Stimulated activated CD8-positive, alpha-beta memory T cell treated with anti-CD3 and anti-CD28 coated beads, Interleukin-7, amount 100 ng/mL, for 4 hours (primary cell): ENCODE data around the gene CDC42BPB.
"Not testable (repeated sequence)": the region's sequence is repeated elsewhere in the genome, so short reads cannot be mapped to it uniquely, and the experiment has no call there.

Experiments used
- DNase-seq, 2 donors: peaks; one replicate each; pipeline ENCODE4 v3.0.0-alpha.2; 2020; ENCODE audit warnings: low read depth in 2 of 2

The CDC42BPB gene

DNA sequence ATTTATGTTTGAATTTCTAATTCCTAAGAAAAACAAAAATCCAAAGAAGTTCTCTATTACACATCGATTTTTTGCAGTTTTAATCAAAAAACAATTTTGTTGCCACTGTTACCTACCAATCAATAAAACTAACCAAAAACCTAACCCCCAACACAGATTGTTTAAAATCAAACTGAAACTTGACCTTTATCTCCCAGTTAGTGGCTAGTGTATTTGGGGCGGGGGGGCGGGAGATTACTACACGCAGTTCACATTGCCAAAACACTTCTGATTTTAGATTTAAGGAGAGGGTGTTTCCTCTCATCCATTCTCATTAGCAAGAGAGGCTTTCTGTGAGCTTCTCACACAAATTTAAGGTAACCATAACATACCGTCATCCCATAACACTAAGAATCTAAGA lies 6.4 kb downstream of the CDC42BPB start:
- no peak for DNase-seq

DNA sequence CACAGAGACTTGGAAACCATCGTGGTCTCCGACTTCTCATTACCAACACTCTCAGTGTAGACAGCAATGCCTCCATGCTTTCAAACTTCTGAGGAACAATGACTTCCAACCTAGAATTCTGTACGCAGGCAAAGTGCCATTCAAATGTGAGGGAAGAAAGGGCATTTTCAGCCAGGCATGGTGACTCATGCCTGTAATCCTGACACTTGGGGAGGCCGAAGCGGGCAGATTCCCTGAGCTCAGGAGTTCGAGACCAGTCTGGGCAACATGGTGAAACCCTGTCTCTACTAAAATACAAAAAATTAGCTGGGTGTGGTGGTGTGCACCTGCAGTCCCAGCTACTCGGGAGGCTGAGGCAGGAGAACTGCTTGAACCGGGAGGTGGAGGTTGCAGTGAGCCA lies 9.9 kb downstream of the CDC42BPB start:
- DNase-seq: not testable (repeated sequence)

DNA sequence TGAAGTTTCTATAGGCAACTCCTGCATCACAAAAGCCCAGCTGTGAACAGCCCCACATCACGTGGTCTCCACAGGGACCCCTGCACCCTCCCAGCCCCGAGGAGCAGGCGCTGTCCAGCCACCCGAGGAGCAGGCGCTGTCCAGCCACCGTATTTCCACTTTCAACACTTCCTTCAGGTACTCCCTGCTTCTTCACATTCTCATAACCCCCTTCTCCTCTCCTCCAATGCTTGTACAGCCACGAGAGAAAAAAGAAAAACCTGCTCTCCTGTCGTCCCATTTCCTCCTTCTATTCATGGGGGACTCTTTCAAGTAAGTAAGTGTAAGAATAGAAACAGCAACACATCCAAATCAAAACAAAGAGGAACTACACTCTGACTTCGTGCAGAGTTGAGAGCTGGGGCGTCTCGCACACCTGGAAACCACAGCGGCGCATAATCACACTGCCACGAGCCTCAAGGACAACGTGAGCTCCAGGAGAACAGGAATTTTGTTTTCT lies 11.9 kb downstream of the CDC42BPB start:
- DNase-seq: no peak

DNA sequence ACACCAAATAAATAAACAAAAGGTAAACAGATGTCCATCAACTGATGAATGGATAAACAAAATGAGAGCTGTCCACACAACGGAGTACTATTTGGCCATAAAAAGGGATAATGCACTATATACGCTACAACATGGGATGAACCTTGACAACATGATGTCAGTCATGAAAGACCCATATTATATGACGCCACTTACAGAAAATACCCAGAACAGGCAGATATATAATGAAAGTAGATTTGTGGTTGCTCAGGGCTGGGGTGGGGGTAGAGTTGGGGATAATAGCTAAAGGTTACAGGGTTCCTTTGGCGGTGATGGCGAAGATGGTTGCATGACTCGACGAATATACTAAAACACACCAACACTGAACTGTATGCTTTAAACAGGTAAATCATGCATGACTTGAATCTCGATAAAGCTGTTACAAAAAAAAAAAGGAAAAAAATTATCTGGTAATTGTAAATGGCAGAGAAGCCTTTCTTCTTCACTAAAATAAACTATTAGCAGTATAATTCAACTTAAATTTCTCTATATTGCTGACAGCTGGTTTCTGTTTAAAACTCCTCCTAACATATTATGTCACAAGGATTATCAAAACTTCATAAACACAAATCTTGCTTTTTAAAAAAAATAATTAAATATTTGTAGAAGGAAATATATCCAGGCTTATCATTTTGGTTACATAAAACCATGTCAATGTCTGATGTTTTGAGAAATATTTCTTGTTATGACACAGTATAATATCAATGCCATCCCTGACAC lies 13.9 kb downstream of the CDC42BPB start:
- DNase-seq: no peak

DNA sequence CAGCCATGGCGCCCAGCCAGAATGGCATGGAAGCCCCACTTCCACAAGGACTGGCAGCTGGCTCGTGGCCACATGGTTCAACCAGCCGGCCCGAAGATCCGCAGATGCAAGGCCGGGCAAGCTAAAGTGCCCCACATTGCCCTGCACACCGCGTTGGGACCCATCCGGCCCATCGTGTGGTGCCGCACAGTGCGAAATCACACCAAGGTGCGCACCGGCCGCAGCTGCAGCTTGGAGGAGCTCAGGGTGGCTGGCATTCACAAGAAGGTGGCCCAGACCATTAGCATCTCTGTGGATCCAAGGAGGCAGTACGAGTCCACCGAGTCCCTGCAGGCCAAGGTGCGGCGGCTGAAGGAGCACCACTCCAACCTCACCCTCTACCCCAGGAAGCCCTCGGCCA lies 15.9 kb downstream of the CDC42BPB start:
- DNase-seq: no peak

GRCh38 chr14:103033681-103034096 lies 23.7 kb downstream of the CDC42BPB start:
- no peak for DNase-seq

- no peak for DNase-seq
These were observed 25.4 kb downstream of the CDC42BPB start for GRCh38 chr14:103031956-103032355.

- no peak for DNase-seq
These were observed 25.8 kb downstream of the CDC42BPB start for GRCh38 chr14:103031566-103031911.

GRCh38 chr14:103030741-103031565 lies 26.4 kb downstream of the CDC42BPB start:
- no peak for DNase-seq

- DNase-seq: no peak
These were observed 27.4 kb downstream of the CDC42BPB start for GRCh38 chr14:103029936-103030335.

DNA sequence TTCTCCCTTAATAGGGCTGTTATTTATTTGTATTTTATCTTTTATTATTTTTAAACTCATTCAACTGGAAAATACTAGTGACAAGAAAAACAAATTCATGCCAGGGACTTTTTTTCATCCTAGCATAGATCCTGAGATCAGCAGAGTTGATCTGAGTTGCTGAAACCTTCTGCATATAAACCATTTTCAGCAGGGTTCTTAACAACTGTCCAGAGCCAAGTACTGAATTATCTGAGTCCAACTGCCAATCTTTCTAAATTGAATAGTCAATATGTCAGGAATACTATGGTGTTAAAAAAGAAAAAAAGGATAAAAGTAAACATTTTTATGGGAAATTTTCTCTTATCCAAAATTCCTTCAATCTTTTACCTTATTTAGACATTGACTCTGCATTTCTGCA lies 28.6 kb downstream of the CDC42BPB start:
- no peak for DNase-seq

DNA sequence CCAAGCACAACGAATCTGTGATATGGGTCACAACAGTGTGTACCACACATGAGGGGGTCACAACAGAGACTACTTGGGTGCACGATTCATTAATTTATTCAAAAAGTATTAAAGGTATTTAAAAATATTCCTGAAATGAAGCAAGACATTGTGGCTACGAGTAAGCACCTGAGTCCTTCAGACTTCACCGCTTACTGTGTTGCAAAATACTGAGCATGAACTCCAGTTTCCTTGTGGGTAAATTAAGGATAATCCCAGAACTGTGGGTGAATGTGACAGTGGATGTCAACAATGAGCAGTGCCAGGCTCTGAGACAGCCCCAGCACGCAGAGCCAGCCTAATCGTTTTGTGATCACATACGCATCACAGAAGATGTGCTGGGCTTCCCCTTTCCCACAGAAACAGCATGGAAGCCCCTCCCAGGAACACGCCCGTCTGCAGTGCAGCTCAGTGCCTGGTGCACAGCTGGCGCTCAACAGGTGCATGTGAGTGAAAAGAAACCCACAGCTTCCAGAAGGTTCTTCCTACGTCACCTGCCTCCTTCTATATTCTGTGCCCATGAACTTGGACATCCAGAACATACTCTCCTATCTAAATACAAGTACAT lies 29.1 kb downstream of the CDC42BPB start:
- DNase-seq: no peak

DNA sequence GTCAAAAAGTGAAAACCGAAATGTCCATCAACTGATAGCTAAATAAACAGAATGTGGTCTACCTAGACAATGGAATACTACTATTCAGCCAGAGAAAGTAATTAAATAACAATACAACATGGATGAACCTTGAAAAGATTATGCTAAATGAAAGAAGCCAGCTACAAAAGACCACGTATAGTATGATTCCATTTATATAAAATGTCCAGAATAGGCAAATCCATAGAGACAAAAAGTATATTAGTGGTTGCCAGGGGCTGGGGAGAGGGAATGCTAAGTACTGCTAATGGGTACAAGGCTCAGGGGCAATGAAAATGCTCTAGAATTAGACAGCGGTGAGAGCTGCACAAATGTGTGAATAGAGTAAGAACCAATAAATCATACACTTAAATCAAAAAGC lies 29.9 kb downstream of the CDC42BPB start:
- DNase-seq: no peak

DNA sequence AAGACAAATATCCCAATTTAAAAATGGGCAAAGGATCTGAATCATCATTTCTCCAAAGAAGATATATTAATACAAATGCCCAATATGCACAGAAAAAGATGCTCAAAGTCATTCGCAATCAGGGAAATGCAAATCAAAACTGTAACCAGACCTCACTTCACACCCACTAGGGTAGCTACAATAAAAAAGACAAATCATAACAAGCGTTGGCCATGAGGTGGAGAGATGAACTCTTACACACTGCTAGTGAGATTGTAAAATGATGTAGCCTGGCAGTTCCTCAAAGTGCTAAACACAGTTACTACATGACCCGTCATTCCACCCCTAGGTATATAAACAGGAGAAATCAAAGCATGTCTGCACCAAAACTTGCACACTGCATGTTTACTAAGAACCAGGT lies 30.4 kb downstream of the CDC42BPB start:
- DNase-seq: no peak

DNA sequence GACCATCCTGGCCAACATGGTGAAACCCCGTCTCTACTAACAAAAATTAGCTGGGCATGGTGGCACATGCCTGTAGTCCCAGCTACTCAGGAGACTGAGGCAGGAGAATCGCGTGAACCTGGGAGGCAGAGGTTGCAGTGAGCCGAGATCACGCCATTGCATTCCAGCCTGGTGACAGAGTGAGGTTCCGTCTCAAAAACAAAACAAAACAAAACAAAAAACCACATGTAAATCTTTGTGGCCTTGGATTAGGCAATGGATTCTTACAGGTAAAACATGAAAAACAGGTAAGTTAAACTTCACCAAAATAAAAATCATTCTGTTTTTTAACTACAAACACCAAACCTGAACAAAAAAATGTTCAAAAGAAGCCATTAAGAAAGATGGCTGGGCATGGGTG lies 31.2 kb downstream of the CDC42BPB start:
- not testable (repeated sequence) for DNase-seq

- no peak for DNase-seq
These were observed 33.4 kb downstream of the CDC42BPB start for GRCh38 chr14:103023881-103024473.

DNA sequence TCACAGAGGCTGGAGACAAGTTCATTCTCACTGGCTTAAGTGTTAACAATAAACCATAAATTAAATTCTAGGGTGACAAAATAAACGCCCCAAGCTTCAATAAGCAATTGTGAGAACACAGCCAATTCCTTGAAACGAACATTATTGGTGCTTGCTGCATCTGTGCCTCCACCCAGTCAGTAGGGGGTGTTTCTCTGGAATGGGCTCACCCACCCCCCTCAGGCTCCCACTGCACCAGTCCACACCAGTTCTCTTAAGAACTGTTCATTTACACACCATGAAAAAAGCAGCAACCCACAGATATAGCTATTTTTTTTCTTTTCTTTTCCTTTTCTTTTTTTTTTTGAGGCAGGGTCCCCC lies 34.7 kb downstream of the CDC42BPB start:
- no peak for DNase-seq

- no peak for DNase-seq
These were observed 35.2 kb downstream of the CDC42BPB start for GRCh38 chr14:103022002-103022684.

DNA sequence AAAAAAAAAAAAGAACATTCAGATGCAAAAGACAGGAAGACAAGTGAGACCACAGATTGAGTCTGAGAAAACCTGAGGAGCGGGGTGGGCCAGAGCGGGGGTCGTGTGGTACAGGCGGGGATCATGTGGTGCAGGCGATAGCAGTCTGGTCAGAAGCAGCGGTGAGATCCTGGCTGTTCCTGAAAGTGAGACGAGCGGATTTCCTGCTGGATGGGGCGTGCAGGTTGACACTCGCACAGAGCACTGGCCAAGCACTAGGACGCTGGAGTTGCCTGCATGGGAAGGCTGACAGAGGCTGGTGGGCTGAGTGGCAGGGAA lies 35.7 kb downstream of the CDC42BPB start:
- DNase-seq: no peak

- no peak for DNase-seq
These were observed 36.8 kb downstream of the CDC42BPB start for GRCh38 chr14:103020271-103021170.

- DNase-seq: no peak
These were observed 37.5 kb downstream of the CDC42BPB start for GRCh38 chr14:103019826-103020225.
